CD14-positive monocyte (primary cell): ENCODE measurements around the gene RYR2. TPM values are rescaled to one million over a fixed set of nuclear protein-coding genes. Genes with fewer than 3 reads are reported as not detected.

ENCODE experiments used
- DNase-seq, 3 donors: peaks; one replicate each; pipeline ENCODE4 v3.0.0-alpha.2; 2011 to 2022
- H2AFZ ChIP-seq: 2 replicates; pipeline ENCODE4 v1.6.0; 2012; ENCODE audit warnings: mild to moderate bottlenecking, low read depth, low read length, inconsistent platforms; ENCODE audit not compliant: insufficient read depth, poor library complexity, severe bottlenecking
- H3K27ac ChIP-seq, 2 donors: 1 replicate in 1 of 2; 2 replicates in 1 of 2; pipeline ENCODE4 v1.5.1; 2012 to 2013; ENCODE audit warnings: low read length in 2 of 2, control low read depth in 1 of 2, inconsistent platforms in 1 of 2, low read depth in 1 of 2, mild to moderate bottlenecking in 1 of 2
- H3K27me3 ChIP-seq, 2 donors: one replicate each; pipeline versions ENCODE4 v1.6.0 to v1.6.1; 2011 to 2013; ENCODE audit warnings: low read length in 2 of 2; ENCODE audit not compliant: control insufficient read depth in 2 of 2, insufficient read depth in 2 of 2
- H3K36me3 ChIP-seq, 2 donors: replicated peaks in 1 of 2; 1 replicate in 1 of 2; 2 replicates in 1 of 2; pipeline versions ENCODE4 v1.5.1 to v1.6.1; 2012 to 2013; ENCODE audit warnings: low read length in 2 of 2, control low read depth in 1 of 2, inconsistent platforms in 1 of 2, mild to moderate bottlenecking in 1 of 2; ENCODE audit not compliant: insufficient read depth in 2 of 2, control insufficient read depth in 1 of 2
- H3K4me1 ChIP-seq, 2 donors: 1 replicate in 1 of 2; 2 replicates in 1 of 2; pipeline versions ENCODE4 v1.5.1 to v1.6.1; 2012 to 2013; ENCODE audit warnings: low read length in 2 of 2, control low read depth in 1 of 2, inconsistent platforms in 1 of 2, mild to moderate bottlenecking in 1 of 2, moderate library complexity in 1 of 2; ENCODE audit not compliant: insufficient read depth in 2 of 2, control insufficient read depth in 1 of 2
- H3K4me2 ChIP-seq: replicated peaks from 2 replicates; pipeline ENCODE3; 2012; ENCODE audit warnings: low read length, moderate library complexity, mild to moderate bottlenecking; ENCODE audit not compliant: poor library complexity, severe bottlenecking; ENCODE audit errors: extremely low read depth
- H3K4me3 ChIP-seq, 3 experiments: fragments of 200-600 bp in 1 of 3; sonication (generic) in 1 of 3; replicated peaks in 1 of 3; 1 replicate in 2 of 3; 2 replicates in 1 of 3; pipeline ENCODE4 v1.5.1; 2011 to 2013; ENCODE audit warnings: low read length in 3 of 3, mild to moderate bottlenecking in 3 of 3, control low read depth in 2 of 3, low read depth in 2 of 3, inconsistent platforms in 1 of 3, moderate library complexity in 1 of 3
- H3K79me2 ChIP-seq: 2 replicates; pipeline ENCODE4 v1.6.0; 2012; ENCODE audit warnings: mild to moderate bottlenecking, control low read depth, inconsistent platforms, low read length, moderate library complexity; ENCODE audit not compliant: insufficient read depth
- H3K9ac ChIP-seq: 2 replicates; pipeline ENCODE4 v1.6.0; 2017; ENCODE audit warnings: low read length, mild to moderate bottlenecking; ENCODE audit not compliant: insufficient read depth, poor library complexity, severe bottlenecking
- H3K9me3 ChIP-seq, 2 donors: replicated peaks in 1 of 2; 1 replicate in 1 of 2; 2 replicates in 1 of 2; pipeline versions ENCODE4 v1.5.1 to v1.6.1; 2012 to 2013; ENCODE audit warnings: low read length in 2 of 2, control low read depth in 1 of 2; ENCODE audit not compliant: control insufficient read depth in 1 of 2, insufficient read depth in 1 of 2
- H4K20me1 ChIP-seq: 2 replicates; pipeline ENCODE4 v1.6.0; 2012; ENCODE audit warnings: mild to moderate bottlenecking, low read length, control low read depth, moderate library complexity; ENCODE audit not compliant: insufficient read depth
- H3K27ac Mint-ChIP-seq, 7 donors: one replicate each; pipeline ENCODE4 v1.8.0; 2020; ENCODE audit warnings: mild to moderate bottlenecking in 7 of 7, mixed read lengths in 7 of 7, moderate library complexity in 6 of 7, inconsistent platforms in 2 of 7
- H3K27me3 Mint-ChIP-seq, 3 donors: one replicate each; pipeline ENCODE4 v1.8.0; 2021 to 2022; ENCODE audit warnings: low read depth in 3 of 3, mild to moderate bottlenecking in 3 of 3, mixed read lengths in 3 of 3, moderate library complexity in 3 of 3, inconsistent platforms in 1 of 3
- H3K36me3 Mint-ChIP-seq, 2 donors: one replicate each; pipeline ENCODE4 v1.8.0; 2020; ENCODE audit warnings: mixed read lengths in 2 of 2, inconsistent platforms in 1 of 2, mild to moderate bottlenecking in 1 of 2
- H3K4me1 Mint-ChIP-seq: one replicate; pipeline ENCODE4 v1.8.0; 2020; ENCODE audit warnings: mild to moderate bottlenecking, mixed read lengths
- H3K4me3 Mint-ChIP-seq, 2 donors: one replicate each; pipeline ENCODE4 v1.8.0; 2020; ENCODE audit warnings: mild to moderate bottlenecking in 2 of 2, mixed read lengths in 2 of 2, moderate library complexity in 1 of 2
- H3K9me3 Mint-ChIP-seq, 7 donors: one replicate each; pipeline ENCODE4 v1.8.0; 2020 to 2022; ENCODE audit warnings: mixed read lengths in 7 of 7, mild to moderate bottlenecking in 6 of 7, moderate library complexity in 6 of 7, inconsistent platforms in 2 of 7
- CTCF ChIP-seq: fragments of 200-600 bp; IDR thresholded peaks from one replicate; pipeline ENCODE4 v1.8.0; 2022; ENCODE audit warnings: antibody characterized with exemption, mild to moderate bottlenecking
- WGBS: methylation state at CpG from one replicate; pipeline ENCODE4 v1.1.5; 2013; ENCODE audit warnings: missing lambda C conversion rate; ENCODE audit not compliant: insufficient coverage; 5-methylcytosine and 5-hydroxymethylcytosine counted together
- intact Hi-C, 2 donors: fragments of 100-400 bp; cut with micrococcal nuclease; formaldehyde crosslinking; loops; one replicate each; pipeline versions ENCODE4 v1.15.0 to v1.15.1; 2023
- polyA plus RNA-seq, 3 donors: library from polyadenylated mRNA; depleted of rRNA in 1 of 3; unstranded in 2 of 3; stranded (reverse) in 1 of 3; fragments of 300-500 nt in 2 of 3; fragments of >200 nt in 1 of 3; fragmentation: Illumina TruSeq in 2 of 3; gene quantifications; 1 replicate in 2 of 3; 2 replicates in 1 of 3; pipeline ENCODE4 v1.2.3, GENCODE V29; 2012 to 2021
- small RNA-seq: library from RNA; depleted of rRNA; stranded (forward); fragments of <200 nt; gene quantifications from one replicate; pipeline ENCODE3, GENCODE V24; 2012; ENCODE audit warnings: low read depth; ENCODE audit not compliant: insufficient read length

RYR2 gene
- polyA plus RNA-seq, 3 donors, result not detected

- no peak overlapping the region for H3K27ac Mint-ChIP-seq
- H3K27me3 ChIP-seq, result no peaks in the 10 kb centered on the region
- no peak overlapping the region for H3K4me3 ChIP-seq
- no peaks in the 10 kb centered on the region for H4K20me1 ChIP-seq
- no peaks in the 10 kb centered on the region for H3K36me3 Mint-ChIP-seq
- H2AFZ ChIP-seq, result no peak overlapping the region
- H3K9me3 ChIP-seq, result no peaks in the 10 kb centered on the region
- DNase-seq, result no peak
- H3K36me3 ChIP-seq, result no peaks in the 10 kb centered on the region
- no peak overlapping the region for H3K27ac ChIP-seq
- intact Hi-C loops, result no loop called here
- peaks cover 0 to 2% (median 0%) of the 10 kb centered on the region in 3 donors for H3K27me3 Mint-ChIP-seq
- H3K9ac ChIP-seq, result no peak overlapping the region
- no CpG with 5 or more reads among the region's 1 CpG for WGBS
- H3K4me1 ChIP-seq, result no peaks in the 10 kb centered on the region
- no peak for TF ChIP-seq CTCF
- H3K9me3 Mint-ChIP-seq, result peaks cover 0 to 3% (median 0%) of the 10 kb centered on the region in 7 donors
- no peaks in the 10 kb centered on the region for H3K4me1 Mint-ChIP-seq
- H3K79me2 ChIP-seq, result no peaks in the 10 kb centered on the region
- H3K4me3 Mint-ChIP-seq, result no peak overlapping the region
- H3K4me2 ChIP-seq, result no peak overlapping the region
Measured at GRCh38 chr1:237878406-237878805, 836.4 kb downstream of the RYR2 start.

DNA sequence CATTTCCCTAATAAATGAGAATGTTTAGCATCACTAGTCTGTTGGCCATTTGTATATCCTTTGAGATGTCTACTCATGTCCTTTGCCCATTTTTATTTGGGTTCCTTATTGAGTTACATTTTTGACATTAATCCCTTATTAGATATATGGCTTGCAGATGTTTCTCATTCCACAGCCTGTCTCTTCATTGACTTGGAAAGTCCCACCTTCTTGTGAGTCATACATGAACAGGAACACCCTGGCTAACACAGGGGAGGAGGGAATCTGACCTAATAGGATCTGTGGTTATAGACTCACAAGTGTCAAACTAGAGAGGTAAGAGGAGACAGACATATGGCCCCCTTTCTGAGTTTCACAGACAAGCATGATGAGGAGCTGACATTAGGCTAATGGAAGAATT, 837.2 kb downstream of the RYR2 start:
- Histone ChIP-seq H3K9ac (no peak overlapping the region), H3K27me3 (no peaks in the 10 kb centered on the region), H3K9me3 (no peaks in the 10 kb centered on the region), H3K27ac (no peak overlapping the region), H3K4me3 (no peak overlapping the region), H3K36me3 (no peaks in the 10 kb centered on the region), H2AFZ (no peak overlapping the region), H3K4me2 (no peak overlapping the region), H3K4me1 (no peaks in the 10 kb centered on the region), H4K20me1 (no peaks in the 10 kb centered on the region), H3K79me2 (no peaks in the 10 kb centered on the region)
- DNase-seq, result no peak
- Mint-ChIP-seq H3K27me3 (no peaks in the 10 kb centered on the region), H3K36me3 (no peaks in the 10 kb centered on the region), H3K9me3 (peaks cover 0 to 3% (median 0%) of the 10 kb centered on the region in 7 donors), H3K27ac (no peak overlapping the region), H3K4me1 (no peaks in the 10 kb centered on the region), H3K4me3 (no peak overlapping the region)
- TF ChIP-seq CTCF, result no peak
- intact Hi-C loops, result no loop called here

Small RNA genes lying within 50 kb of the gene (small RNA-seq; reads per million reads assigned to genes)
- gene MIR4428 (not detected), gene RF00402 (not detected)

Other genes with a start within 250 kb of the RYR2 start
- 1 to 10 TPM; 3.4 to 5.4 (median 4.7) TPM for gene MTR, start 246.9 kb upstream of the RYR2 start, polyA plus RNA-seq
- gene MT1HL1, start 37.7 kb upstream of the RYR2 start, polyA plus RNA-seq, result not detected